ENCODE measurements around the gene CALD1.

Gene CALD1

DNA sequence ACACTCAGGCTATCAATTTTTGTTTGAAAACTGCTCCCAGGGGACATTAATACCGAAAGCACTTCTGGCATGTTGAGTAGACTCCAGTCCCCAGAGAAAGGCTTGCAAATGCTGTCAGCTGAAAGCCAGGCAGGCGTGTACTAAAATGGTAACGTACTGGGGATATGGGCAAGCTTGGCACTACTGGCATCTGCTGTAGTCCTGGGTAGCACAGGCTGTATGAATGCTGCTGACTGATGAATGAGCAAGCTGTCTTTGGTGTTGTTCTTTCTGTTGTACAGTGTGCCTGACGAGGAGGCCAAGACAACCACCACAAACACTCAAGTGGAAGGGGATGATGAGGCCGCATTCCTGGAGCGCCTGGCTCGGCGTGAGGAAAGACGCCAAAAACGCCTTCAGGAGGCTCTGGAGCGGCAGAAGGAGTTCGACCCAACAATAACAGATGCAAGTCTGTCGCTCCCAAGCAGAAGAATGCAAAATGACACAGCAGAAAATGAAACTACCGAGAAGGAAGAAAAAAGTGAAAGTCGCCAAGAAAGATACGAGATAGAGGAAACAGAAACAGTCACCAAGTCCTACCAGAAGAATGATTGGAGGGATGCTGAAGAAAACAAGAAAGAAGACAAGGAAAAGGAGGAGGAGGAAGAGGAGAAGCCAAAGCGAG lies 153.4 kb downstream of the CALD1 start:
- DNase-seq: no peak

GRCh38 chr7:134933460-134934068 lies 154.1 kb downstream of the CALD1 start:
- no peak for DNase-seq

- DNase-seq: no peak
Measured at GRCh38 chr7:134935701-134936100, 156.3 kb downstream of the CALD1 start.

- no peak for DNase-seq
Measured at GRCh38 chr7:134936893-134937510, 157.6 kb downstream of the CALD1 start.

GRCh38 chr7:134938141-134938540 lies 158.7 kb downstream of the CALD1 start:
- no peak for DNase-seq

DNA sequence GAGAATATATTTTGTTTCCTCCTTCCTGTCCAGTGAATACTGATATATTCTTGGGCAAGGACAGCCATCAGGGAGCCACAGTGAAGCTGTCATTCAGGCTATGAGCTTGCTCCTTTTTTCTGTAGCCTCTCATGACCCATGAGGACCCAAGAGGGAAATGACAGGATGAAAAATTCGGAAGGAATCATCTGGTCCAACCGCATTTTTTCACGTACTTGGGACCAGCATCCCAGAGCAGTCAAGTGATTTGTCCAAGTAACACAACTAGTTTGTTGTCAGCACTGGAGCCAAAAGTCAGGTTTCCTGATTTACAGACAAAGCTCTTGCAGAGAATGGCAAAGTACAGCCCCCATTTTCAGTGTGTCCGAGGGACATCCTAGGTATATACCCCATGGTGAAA lies 159.7 kb downstream of the CALD1 start:
- DNase-seq: no peak

DNA sequence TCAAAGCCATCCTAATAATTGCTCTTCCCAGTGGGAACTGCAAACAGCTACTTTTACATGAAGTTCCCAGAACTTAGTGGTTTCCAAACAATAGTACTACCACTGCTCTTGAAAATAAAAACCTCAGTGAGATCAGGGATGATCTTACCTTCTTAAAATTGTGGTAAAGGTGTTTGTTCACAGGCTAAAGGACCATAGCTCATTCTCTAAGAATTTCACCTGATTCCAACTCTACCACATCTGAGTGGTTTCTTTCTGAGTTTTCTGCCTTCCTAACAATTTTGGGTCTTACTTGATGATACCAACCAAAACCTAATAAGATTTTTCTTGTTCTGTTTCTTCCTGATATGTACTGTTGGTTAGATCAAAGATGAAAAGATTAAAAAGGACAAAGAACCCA lies 161.3 kb downstream of the CALD1 start:
- no peak for DNase-seq

DNA sequence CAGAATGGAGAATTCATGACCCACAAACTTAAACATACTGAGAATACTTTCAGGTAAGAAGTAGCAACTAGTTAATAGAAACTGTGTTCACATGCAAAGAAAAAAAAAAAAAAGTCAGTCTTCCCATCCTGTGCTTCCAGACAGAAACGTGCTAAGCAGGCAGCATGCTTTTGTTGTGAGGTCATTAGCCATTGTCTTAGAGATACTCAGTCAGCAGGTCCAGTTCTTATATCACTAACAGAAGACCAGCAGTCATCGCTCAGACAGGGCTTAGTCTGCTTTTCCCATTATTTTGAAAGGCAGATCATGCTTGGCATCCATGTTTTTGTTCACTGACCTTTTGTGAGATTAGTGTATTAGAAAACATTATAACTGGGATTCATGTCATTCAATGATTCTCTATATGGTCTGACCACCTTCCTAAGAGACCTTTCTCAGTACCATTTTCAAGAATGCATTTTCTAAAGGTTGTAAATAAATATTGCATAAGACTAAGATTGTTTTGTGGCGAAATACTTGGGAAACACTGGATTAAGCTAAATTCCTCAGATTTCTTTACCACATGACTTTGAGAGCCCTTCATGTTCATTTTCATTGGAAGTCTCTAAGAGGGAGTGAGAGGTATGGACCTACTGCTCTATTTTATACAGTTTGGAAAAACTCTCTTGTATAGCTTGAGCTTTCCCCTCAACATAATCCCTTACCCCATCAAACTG lies 161.9 kb downstream of the CALD1 start:
- no peak for DNase-seq

DNA sequence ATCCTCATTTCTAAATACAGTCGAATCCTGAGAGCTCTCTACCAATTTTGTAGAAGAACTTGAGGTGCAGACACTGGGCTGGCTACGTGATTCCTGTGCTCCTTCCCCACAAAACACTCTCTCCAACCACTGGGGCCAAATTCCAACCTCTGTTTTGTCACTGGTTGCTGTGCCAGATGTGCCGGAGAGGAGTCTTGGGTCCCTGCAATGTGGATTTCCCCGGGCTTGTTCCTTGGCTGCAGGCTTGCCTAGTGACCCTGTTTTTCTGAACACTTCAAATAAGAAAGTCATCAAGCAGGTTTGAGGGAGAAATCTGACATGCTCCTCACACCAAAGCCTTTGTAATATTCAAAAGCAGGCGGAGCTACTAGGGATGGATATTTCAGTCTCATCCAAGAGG lies 162.5 kb downstream of the CALD1 start:
- DNase-seq: no peak

DNA sequence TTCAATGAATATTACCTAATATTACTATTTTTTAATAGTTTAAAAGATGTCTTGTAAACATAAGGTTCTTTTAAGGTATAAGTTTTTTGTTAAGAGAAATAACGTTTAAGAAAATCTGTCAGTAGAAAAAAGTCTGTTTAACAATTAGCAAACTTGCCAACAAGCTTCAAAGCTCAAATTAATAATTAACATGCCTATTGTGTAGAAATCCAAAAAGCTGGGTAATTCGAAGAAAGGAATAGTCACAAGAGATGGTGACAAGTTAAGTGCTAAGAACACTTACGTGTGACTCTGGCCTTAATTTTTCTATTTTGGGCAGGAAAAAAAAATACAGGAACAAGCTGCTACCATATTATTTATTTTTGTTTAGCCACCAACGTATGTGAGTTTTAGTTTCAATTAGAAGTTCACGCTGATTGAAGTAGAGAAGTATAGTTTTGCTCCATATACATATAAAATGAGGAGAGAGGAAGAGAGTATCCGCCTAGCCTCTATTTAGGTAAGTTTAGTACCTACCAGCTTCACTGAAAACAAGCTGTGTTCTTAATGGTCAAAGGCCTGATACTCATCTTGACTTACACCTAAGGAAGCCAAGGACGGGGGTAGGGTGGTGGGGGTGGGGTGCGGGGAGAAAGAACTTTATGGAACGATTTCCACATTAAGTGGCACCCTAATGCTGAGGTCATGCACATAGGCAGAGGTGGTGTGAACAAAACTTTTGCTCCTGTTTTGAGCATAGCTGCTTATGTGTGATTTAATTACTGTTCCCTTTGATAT lies 163.4 kb downstream of the CALD1 start:
- no peak for DNase-seq

DNA sequence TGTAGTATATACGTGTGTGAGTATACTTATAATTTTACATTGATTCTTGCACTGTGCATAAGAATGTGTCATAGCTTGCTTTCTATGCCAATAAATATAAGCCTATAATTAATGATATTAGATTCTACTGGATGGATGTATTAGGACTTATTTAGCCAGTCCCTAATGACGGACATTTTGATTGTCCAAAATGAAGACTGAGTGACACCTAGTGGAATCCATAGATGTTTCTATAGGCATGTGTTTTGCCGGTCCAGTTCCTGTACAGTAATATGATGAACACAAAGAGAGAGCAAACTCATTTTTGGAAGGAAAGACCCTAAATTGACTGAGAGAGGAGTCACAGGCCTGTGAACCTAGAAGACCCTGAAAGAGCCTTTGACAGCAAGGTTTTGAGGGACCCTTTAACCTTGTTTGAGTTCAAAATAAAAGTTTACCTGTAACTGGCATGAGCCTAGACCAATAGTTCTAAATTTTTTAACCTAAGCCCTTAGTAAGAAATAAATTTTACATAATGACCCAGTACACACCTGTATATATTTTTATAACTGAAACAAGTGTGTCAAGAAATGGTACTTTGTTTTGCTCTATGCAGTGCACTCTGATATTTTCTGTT lies 164.5 kb downstream of the CALD1 start:
- no peak for DNase-seq

DNA sequence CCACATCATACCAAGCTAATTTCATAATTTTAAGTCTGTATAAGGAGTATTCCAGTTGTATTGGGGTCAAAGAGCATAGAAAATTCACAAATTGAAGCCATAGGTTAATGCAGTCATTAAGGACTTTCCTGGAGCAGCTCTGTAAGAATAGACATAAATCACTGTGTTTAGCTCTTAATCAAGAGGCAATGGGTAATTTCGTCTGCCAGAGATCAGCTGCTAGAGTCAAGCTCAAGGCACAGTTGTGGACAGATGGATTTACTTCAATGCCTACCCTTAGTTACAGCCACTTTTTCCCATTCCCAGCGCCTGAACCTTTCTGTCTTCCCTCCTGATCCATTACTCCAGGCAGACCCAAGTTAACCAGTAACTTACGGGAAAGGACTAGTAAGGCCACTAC lies 166.3 kb downstream of the CALD1 start:
- no peak for DNase-seq

GRCh38 chr7:134946260-134946659 lies 166.8 kb downstream of the CALD1 start:
- DNase-seq: no peak

DNA sequence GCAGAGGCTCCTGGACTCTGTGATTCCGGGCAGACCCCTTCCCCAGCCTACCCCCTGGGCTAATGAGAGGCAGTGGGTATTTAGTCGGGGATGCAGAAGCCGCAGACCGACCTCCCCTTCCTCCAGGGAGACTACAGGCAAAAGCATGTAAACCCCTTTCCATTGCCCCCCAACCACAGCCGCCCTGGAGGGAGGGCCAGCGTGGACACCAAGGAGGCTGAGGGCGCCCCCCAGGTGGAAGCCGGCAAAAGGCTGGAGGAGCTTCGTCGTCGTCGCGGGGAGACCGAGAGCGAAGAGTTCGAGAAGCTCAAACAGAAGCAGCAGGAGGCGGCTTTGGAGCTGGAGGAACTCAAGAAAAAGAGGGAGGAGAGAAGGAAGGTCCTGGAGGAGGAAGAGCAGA lies 167.9 kb downstream of the CALD1 start:
- no peak for DNase-seq

GRCh38 chr7:134947831-134948230 lies 168.4 kb downstream of the CALD1 start:
- DNase-seq: no peak

DNA sequence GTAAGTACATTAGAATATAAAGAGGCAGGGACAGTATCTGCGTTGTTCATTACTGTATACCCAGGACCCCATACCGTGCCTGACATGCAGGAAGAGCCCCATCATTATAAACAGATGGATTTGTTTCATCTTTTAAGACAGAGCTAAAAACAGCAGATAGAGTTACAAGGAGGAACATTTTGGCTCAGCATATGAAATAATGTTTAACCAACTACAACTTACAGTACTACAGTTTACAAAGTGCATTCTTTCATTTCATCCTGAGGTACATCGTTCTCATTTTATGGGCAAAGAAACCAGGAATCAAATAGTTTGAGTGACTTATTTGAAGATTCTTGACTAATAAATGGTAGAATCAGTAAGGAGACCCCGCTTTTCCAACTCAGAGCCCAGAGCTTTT lies 168.8 kb downstream of the CALD1 start:
- no peak for DNase-seq

DNA sequence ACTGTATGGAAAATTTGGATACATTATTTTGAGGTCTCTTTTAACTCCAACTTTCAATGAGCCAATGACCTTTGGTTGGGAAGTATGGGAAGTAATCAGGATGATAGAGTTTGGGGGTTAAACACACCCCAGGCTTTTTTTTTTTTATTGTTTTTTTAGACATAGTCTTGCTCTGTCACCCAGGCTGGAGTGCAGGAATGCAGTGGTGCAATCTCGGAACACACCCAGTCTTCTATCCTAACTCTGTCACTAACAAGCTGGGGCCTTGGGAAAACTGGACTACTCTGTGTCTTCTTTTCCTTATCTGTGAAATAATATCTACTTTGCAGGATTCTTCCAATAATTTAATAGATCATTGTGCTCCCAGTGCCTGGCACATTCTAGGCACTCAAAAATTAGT lies 169.3 kb downstream of the CALD1 start:
- DNase-seq: no peak

- no peak for DNase-seq
Measured at GRCh38 chr7:134949171-134949570, 169.7 kb downstream of the CALD1 start.

DNA sequence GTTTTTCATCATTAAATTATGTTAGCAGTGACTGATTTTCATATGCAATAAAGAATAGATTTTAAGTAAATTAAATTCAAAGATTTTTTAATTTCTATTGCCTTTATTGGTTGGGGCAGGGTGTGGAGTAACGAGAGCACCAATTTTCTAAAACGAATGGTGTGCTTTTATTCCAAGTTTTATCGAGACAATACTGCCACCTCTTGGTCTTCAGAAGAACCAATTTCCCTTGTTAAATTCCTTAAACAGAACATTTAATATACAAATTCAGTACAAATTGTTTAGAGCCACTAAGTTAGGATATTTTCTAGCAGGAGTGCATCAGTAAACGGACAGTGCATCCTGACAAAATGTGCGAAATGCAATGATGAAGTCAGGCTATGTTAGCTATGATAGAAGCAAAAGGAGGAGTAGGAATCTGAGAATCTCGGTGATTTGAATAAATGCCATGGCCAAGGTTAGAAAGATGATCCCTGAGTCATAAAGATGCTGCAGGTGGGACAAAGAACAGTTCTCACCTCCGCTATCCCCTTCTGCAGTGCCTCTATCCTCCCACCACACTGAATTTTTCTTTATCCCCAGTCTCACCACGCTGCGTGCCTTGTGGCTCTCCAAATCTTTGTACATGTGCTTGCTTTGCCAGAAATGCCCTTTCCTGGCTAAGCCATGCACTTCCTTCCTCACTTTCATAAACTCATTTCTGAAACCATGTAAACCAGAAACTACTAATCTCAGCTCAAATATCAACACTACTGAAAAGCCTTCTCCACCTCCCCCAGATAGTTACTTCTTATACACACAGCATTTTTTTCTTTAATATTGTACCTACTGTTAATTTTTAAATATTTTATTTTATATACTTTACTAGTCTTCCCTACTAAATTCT lies 175.0 kb downstream of the CALD1 start:
- DNase-seq: no peak

GRCh38 chr7:134957005-134957404 lies 177.6 kb downstream of the CALD1 start:
- DNase-seq: no peak

GRCh38 chr7:134959810-134960209 lies 180.4 kb downstream of the CALD1 start:
- DNase-seq: no peak
